HG03196 (cell line): ENCODE data around the gene FAM177B.

Experiments used
- ATAC-seq: cut with Tn5 transposase; IDR thresholded peaks from one replicate; pipeline ENCODE4 v1.9.1; 2021; ENCODE audit not compliant: unreplicated experiment

Gene FAM177B

GRCh38 chr1:222736972-222737371, at the start of gene FAM177B:
FAM177B (plus strand) TSS chr1:222737202; CDS start chr1:222746546, 9,344 bp downstream.
- no peak for ATAC-seq

DNA sequence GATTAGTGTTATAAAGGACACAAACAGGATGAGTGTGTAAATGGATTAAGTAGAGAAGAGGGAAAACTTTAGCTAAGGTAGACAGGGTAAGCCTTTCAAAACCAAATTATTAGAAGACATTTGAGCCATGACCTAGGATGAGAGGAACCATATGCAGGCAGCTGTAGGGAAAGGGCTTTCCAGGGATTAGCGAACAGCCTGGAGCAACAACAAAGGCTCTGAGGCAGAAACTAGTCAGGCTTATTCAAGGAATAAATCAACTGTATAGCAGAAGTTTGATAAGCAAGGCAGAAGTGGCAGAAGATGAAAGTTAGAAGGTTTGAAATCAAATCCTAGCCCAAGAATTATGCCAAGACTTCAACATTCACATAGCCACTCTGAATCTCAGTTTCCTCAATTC, 46.0 kb upstream of the FAM177B start:
- no peak for ATAC-seq

DNA sequence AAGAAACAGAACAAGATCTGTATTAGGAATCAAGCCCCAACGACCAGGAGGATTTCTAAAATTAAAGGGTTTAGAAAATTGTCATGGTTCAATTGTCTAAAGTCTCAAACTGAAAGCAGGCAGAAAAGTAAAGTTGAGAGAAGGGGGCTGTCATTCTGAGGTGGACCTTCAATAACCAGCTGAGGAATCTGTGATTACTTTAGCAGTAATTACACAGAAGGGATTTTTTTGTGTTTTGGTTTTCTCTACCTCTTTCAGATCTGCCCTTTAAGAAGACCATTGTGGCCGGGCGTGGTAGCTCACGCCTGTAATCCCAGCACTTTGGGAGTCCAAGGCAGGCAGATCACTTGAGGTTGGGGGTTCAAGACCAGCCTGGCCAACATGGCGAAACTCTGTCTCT, 42.1 kb upstream of the FAM177B start:
- no peak for ATAC-seq

DNA sequence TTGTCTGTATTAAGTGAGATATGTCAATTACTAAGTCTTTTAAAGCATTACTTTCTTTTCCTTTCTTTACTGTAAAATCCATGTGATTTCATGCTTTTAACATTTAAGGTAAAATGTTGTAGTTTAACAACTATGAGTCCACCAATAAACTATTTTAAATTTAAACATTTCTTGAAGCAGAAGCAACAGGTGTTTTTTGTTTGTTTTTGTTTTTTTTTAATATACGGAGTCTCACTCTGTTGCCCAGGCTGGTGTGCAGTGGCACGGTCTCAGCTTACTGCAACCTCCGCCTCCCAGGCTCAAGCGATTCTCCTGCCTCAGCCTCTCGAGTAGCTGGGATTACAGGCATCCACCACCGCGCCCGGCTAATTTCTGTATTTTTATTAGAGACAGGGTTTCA, 40.3 kb upstream of the FAM177B start:
- ATAC-seq = no peak

DNA sequence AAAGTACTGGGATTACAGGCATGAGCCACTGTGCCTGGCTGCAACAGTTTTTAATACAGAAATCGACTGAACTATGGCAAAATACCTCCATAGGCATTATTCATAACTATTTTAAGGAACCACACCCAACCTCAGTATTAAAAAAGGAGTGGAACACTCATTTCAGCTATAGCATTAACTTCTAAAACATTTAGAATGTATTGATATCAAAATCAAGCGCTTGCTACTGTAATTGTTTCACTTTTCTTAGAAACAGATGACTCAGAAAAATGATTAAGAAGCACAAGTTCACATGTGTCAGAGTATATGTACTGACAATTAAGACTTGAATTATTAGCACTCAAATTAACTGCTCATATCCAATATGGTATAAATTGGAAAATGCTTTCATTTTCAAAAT, 39.8 kb upstream of the FAM177B start:
- ATAC-seq = no peak

GRCh38 chr1:222697826-222698225, 39.2 kb upstream of the FAM177B start:
- no peak for ATAC-seq

- ATAC-seq = no peak
Measured at GRCh38 chr1:222702210-222702609, 34.8 kb upstream of the FAM177B start.

DNA sequence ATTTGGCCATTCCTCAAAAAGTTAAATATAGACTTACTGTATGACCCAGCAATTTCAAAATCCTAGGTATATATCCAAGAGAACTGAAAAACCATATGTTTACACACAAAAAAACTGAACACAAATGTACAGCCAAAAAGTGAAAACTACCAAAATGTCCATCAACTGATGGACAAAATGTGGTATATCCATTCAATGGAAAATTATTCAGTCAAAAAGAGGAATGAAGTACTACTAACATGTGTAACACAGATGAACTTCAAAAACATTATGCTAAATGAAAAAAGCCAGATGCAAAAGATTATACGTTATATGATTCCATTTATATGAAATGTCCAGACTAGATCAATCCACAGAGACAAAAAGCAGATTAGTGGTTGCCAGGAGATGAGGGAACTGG, 32.7 kb upstream of the FAM177B start:
- ATAC-seq = no peak

DNA sequence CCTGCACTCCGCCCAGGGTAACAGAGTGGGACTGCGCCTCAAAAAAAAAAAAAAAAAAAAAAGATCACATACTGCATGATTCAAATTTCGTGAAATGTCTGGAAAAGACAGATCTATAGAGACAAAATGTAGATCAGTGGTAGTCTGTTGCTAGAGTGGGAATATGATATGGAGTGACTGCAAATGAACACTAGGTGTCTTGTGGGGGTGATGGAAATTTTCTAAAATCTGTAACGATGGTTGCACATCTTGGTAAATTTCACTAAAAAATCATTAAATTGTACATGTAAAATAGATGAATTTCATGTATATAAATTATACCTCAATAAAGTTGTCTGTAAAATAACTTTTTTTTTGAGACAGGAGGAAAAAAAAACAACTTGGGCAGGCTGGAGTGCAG, 30.2 kb upstream of the FAM177B start:
- ATAC-seq = no peak

DNA sequence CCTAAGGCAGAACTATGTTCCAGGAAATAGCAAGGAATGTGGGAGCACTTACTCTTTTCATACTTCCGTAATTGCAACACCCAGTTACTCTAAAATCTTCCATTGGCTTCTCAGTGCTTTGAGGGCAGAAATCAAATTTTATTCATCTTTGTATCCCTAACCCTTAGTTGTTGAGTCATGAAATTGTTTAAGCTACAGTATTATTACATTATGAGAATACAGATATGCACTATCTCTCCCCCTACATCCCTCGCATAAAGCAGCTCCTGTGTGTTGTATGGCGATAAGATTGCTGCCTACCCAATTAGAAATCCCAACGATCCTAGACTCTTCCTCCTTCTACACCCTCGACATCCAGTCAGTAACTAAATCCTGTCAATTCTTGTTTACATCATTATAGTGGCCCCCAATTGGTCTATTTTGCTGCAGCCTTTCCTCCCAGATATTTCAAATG, 27.3 kb upstream of the FAM177B start:
- no peak for ATAC-seq

GRCh38 chr1:222711319-222712252, 25.4 kb upstream of the FAM177B start:
- peak; percentile 33 for ATAC-seq

- ATAC-seq = peak; percentile 72
Measured at GRCh38 chr1:222712253-222713090, 24.5 kb upstream of the FAM177B start, which contains the start of the genes AIDA and BROX. AIDA (minus strand) TSS chr1:222712491; CDS start chr1:222712317, 174 bp downstream. BROX (plus strand) TSS chr1:222712564; CDS start chr1:222715700, 3,136 bp downstream.

- ATAC-seq = peak; percentile 70
Measured at GRCh38 chr1:222713091-222713961, 23.7 kb upstream of the FAM177B start.

DNA sequence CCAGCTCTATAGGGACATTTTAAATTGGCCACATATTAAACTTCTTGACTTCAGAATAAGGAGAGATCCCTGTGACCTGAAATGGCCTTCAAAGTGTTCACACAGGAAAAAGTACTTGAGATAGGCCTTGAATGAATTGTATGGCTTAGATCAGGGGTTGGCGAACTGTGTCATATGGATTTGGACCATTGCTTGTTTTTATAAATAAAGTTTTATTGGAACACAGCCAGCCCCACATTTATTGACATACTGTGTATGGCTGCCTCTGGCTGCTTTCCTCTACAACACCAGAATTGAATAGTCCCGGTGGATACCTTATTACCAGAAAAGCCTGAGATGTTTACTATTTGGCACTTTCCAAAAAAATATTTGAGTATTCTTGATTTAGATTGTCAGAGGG, 20.6 kb upstream of the FAM177B start:
- no peak for ATAC-seq

GRCh38 chr1:222728746-222729145, 8.3 kb upstream of the FAM177B start:
- no peak for ATAC-seq

DNA sequence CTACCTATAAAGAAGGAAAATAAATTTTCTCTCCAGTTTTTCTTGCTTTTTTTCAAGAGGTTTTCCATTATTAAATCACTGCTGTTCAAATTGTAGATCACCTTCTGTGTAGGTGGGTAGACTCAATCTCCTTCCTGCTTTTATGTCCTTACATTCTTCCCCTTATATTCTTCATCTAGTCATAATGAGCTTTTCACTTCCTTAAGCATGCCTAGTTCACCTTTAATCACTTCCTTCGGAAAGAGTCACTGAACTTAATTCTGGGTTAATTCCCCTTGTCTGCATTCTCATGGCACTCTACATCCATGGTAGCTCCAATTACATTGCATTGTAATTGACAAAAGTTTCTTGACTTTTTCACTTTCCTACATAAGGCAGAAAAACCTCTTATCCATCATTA, 6.1 kb upstream of the FAM177B start:
- no peak for ATAC-seq

DNA sequence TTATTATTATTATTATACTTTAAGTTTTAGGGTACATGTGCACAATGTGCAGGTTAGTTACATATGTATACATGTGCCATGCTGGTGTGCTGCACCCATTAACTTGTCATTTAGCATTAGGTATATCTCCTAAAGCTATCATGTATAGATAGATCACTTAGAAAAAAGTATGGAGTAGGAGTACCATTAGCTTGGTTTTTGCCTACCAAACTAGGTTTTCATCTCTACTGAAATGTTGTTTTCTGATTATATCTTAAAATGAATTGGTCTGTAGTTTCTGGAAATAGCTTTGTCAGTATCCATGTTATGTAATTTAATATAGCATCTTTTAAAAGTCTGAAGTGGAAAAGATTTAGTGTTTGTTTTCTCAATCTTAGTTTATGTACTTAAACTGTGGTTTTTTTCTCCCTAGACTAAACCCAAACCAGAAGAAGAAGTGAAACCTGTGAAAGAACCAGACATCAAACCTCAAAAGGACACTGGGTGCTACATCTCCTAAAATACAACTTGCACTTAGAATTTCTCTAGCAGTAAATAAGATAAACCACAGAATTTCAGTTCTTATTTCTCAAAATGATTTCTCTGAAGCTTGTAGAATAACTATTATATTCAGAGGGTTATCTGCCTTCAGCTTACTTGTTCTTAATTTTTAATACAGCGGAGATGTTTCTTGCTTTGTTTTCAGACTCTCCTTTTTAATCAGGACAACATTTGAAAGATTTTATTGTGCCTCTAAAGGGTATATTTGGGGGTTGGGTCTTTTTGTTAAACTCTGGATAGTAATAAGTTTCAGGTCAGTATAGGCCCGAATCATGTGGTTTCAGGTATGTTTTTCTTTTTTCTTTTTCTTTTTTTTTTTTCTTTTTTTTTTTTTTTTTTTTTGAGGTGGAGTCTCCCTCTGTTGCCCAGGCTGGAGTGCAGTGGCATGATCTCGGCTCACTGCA, 4.5 kb upstream of the FAM177B start:
- peak; percentile 97 for ATAC-seq

GRCh38 chr1:222734740-222735139, 2.3 kb upstream of the FAM177B start:
- ATAC-seq = no peak

- ATAC-seq = no peak
Measured at GRCh38 chr1:222736470-222736869, 532 bp upstream of the FAM177B start.
